ENCODE measurements around the gene GEN1.
A peak's percentile ranks its signal among the peaks of the same experiment; 100 is the strongest.

The GEN1 gene

DNA sequence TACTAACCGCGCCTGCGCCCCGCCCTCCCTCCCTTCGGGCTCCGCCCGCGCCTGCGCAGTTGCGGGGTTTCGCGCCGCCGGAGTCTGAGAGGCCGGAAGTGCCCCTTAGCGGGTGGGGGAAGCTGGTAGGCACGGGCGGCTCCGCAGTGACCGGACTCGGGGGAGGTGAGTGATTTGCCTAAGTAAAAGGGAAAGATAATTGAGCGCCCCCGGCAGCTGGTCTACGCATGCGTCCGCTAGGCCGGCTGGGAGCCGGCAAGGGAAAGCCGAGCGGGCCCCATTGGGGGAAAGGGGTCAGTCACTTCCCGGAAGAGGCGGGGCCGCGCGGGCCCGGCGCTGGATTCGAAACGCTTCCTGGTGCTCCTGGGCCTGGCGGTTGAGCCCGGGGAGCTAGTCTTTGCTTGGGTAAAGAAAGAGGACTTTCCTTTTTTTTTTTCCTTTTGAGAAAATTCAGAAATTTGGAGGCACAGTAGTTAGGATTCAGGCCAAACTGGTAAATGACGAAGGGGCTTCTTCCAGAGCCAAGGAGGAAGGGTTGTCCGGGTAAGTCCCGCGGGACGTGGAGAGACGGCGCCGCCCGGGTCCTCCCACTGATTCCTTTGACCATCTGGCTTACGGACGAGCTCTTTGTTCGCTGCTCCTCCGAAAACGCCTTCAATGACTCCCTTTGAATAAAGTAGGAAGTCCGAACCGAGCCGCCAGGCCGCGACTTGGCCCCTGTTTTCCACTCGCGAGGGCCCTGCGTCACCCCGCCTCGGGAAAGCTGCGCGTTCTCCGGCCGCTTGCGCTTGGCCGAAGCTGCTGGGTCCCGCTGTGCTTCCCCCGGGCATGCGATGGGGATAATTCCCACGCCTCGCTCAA is at the start of gene GEN1, which contains the start of gene SMC6:
Gene GEN1 (plus strand): TSS at position 336 of the 861 bp plus-strand sequence. CDS start 5,806 bp downstream, outside the sequence.
Gene SMC6 (minus strand): TSS at position 8 of the 861 bp plus-strand sequence. CDS start 7,864 bp downstream, outside the sequence.
- peak; percentile 90 to 97 for DNase-seq

DNA sequence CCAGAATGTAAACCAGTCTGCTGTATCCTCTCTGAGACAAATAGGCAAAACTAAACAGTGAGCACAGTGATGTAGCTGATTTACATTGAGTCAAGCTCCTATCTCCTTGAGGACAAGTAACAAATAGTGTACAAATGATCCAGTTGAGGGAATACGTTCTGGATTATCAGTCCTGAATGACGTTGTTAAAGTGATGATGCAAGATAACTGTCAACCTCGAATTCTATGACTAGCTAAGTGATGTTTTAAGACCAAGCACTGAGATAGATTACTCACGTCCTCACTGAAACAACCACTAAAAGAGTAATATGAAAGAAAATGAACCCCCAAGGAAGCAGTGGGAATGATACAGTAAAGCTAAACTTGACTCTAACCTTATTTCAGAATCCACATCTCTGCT is 47.1 kb upstream of the GEN1 start:
- no peak for DNase-seq

DNA sequence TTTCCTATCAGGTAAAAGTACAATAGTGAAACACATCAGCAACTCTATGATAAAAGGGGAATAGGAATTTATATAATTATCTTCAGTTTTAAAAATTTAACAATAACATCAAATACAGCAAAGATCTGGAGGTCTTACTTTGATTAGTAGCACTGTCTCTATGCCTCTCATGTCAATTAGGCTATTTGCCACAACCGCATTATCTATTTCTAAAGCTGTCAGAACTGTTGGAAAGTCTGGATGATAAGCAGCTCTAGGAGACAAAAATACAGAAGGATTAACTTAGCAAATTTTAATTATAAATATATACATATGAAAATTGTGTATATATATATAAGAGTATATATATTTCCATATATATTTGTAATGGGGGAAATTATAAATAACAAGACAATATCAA is 45.4 kb upstream of the GEN1 start:
- DNase-seq: no peak

GRCh38 chr2:17709897-17710296 is 44.0 kb upstream of the GEN1 start:
- no peak for DNase-seq

- DNase-seq: no peak
Observed at GRCh38 chr2:17710547-17711248, 43.2 kb upstream of the GEN1 start.

DNA sequence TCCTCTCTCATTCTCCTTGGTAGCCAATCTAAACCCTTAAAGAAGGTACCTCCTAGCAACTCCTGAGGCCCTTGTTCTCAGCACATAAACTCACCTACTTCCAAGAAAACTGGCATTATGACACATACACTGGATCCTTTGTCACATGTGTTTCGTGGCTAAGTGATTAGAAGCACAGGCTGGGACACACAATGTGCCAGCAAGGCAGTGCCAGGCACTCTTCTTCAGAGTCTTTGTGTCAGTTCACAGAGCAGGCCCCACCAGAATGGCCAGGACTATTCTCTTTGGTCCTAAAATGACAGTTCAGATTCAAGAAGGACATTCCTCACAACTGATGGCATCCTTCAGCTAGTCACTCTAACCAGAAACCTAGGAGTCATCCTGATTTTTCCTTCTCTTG is 40.6 kb upstream of the GEN1 start:
- no peak for DNase-seq

- no peak for DNase-seq
Observed at GRCh38 chr2:17717666-17718065, 36.3 kb upstream of the GEN1 start.

DNA sequence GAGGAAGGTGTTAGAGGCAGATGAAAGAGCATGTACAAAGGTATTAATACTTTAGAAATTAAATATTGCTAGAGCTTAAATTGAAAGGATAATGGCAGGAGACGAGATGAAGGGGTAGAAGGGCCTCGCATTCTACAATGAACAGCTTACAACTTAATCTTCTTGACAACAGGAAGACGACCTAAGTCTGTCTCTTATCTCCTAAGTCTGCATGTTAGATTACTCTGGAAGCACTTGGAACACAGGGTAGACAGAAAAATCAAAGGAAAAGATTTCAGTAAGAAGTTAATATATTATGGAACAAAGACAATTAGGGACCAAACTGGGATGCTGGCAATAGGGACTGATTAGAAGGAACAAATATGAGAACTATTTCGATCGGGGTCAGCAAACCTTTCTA is 35.2 kb upstream of the GEN1 start:
- no peak for DNase-seq

GRCh38 chr2:17719562-17720371 is 34.2 kb upstream of the GEN1 start:
- DNase-seq: peak in 1 of 2 donors; percentile 16

DNA sequence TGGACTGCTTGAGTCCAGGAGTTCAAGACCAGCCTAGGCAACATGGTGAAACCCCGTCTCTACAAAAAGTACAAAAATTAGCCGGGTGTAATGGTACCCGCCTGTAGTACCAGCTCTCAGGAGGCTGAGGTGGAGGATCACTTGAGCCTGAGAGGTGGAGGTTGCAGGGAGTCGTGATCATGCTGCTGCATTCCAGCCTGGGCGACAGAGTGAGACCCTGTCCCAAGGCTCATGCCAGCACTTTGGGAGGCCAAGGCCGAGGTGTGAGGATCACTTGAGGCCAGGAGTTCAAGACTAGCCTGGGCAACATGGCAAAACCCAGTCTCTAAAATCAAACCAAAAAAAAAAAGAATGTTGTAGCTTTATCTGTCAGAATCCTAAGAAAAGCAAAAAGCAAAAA is 25.7 kb upstream of the GEN1 start:
- DNase-seq: no peak

GRCh38 chr2:17729880-17730279 is 24.1 kb upstream of the GEN1 start:
- no peak for DNase-seq

DNA sequence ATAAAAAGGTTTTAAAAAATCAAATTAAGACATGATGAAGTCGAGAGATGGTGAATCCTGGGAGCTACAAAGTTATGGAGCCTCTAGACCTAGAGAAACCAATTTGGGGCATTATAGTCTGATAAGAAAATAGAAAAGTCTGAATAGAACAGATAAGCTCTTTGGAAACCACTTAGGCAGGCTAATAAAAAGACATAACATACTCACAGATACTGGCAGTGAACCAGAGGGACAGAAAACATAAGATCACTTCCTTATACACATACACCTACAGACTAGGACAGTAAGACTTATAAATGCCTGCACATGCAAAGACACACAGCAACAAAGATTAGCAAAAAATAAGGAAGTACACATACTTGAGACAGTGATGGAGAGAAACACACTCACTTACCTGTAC is 20.3 kb upstream of the GEN1 start:
- no peak for DNase-seq

GRCh38 chr2:17735864-17736263 is 18.1 kb upstream of the GEN1 start:
- DNase-seq: no peak

- DNase-seq: no peak
Observed at GRCh38 chr2:17736989-17737388, 16.9 kb upstream of the GEN1 start.

- no peak for DNase-seq
Observed at GRCh38 chr2:17740203-17740602, 13.7 kb upstream of the GEN1 start.

GRCh38 chr2:17747684-17748452 is 6.1 kb upstream of the GEN1 start:
- DNase-seq: no peak

- no peak for DNase-seq
Observed at GRCh38 chr2:17748745-17749144, 5.2 kb upstream of the GEN1 start.

DNA sequence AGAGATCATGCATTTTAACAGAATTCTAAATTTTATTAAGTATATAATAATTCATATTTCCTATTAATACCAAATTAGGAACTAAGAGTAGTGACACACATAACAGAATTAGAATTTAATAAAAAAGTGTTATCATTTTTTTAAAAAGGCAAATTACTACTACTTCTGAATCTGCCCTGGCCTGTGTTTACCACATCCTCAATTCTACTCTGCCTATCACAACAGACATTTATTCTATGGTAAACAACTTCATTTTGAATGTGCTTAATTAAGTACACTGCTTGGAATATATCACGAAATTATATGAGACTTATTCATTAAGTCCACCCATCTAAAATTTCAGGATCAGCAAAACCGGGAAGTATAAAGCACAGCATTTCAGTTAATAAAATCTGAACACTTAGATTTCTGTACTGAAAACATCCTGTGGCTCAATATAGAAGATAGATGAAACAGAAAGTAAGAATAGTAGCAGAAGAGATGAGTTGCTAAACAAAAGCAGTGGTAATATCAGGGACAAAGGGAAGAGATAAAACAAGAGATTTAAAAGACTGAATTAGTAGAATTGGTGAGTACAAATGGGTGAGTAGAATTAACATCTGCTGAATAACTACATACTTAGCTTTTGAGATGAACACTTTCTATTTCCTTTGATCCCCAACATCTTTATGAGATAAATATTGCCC is 4.0 kb upstream of the GEN1 start:
- DNase-seq: peak in 1 of 2 donors; percentile 11

GRCh38 chr2:17752246-17752645 is 1.7 kb upstream of the GEN1 start:
- no peak for DNase-seq

DNA sequence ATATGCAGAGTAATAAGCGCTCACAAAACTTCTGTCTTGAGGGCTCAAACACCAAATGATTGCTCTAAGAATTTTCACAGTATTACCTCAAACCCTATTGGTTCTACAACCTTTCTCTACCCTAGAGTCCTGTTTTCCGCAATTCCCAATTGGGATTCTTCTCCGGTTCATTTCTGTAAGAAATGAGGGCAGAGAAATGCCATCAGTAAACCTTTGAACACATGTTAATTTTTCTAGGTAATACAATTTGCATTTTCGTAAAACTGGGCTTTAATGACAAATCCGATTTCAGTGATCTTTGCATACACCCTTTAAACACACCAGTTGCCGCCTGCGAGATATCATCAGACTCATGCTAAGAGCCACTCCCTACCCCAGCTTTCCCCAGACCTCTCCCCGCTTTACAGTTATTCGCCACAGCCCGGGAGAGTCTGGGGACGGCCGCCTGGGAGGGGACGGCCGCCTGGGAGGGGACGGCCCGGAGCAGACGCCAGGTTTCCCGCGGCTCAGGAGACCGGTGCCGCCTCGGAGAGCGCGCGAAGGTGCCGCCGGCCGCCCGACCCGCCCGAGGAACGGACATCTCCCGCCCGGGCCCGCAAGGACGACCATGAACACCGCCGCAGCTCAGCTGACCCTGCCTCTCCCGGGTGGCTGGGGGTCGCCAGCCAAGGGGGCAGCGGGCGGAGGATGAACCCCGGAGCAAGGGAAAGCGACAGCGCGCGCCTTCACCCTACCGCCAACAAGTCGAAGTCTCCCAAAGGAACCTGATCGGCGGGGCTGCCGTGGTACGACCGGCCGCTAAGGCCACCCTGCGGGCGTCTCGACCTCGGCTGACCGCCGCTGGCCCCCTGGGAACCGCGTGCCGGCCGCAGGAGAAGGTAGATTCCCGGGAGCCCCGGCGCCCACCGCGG is 791 bp upstream of the GEN1 start:
- DNase-seq: peak; percentile 33 to 75
